ENCODE measurements around the gene TAF7.
"Not testable (repeated sequence)": the region's sequence is repeated elsewhere in the genome, so short reads cannot be mapped to it uniquely, and the experiment has no call there.

The TAF7 gene

GRCh38 chr5:141338538-141339306 lies 18.1 kb upstream of the TAF7 start, which contains the start of gene PCDHGA2:
Gene PCDHGA2 (plus strand): TSS chr5:141338760.
- DNase-seq (ENCODE audit: low read depth in 3 of 3), result no peak

- DNase-seq (ENCODE audit: low read depth in 3 of 3), result not testable (repeated sequence)
Observed at GRCh38 chr5:141332571-141332970, 12.0 kb upstream of the TAF7 start.

GRCh38 chr5:141330299-141331080 lies 9.9 kb upstream of the TAF7 start, which contains the start of gene PCDHGA1:
Gene PCDHGA1 (plus strand): TSS chr5:141330514.
- DNase-seq (ENCODE audit: low read depth in 3 of 3), result no peak

GRCh38 chr5:141328231-141328630 lies 7.6 kb upstream of the TAF7 start:
- DNase-seq (ENCODE audit: low read depth in 3 of 3), result no peak

GRCh38 chr5:141326088-141326854 lies 5.7 kb upstream of the TAF7 start:
- peak; percentile 28 to 63 (median 43) for DNase-seq (ENCODE audit: low read depth in 3 of 3)

- no peak for DNase-seq (ENCODE audit: low read depth in 3 of 3)
Observed at GRCh38 chr5:141322261-141322660, 1.7 kb upstream of the TAF7 start.

- DNase-seq (ENCODE audit: low read depth in 3 of 3), result no peak
Observed at GRCh38 chr5:141319699-141320098, 885 bp downstream of the TAF7 start.

GRCh38 chr5:141319202-141319601 lies 1.4 kb downstream of the TAF7 start:
- no peak for DNase-seq (ENCODE audit: low read depth in 3 of 3)

GRCh38 chr5:141316963-141317362 lies 3.6 kb downstream of the TAF7 start:
- DNase-seq (ENCODE audit: low read depth in 3 of 3), result not testable (repeated sequence)

- no peak for DNase-seq (ENCODE audit: low read depth in 3 of 3)
Observed at GRCh38 chr5:141313711-141314110, 6.9 kb downstream of the TAF7 start.

GRCh38 chr5:141306630-141307029 lies 14.0 kb downstream of the TAF7 start:
- DNase-seq (ENCODE audit: low read depth in 3 of 3), result no peak

- DNase-seq (ENCODE audit: low read depth in 3 of 3), result no peak
Observed at GRCh38 chr5:141303756-141304155, 16.8 kb downstream of the TAF7 start, which contains the start of gene SLC25A2. Gene SLC25A2 (minus strand): TSS chr5:141304049. CDS start chr5:141303865, 184 bp downstream.

- no peak for DNase-seq (ENCODE audit: low read depth in 3 of 3)
Observed at GRCh38 chr5:141298376-141298775, 22.2 kb downstream of the TAF7 start.

- DNase-seq (ENCODE audit: low read depth in 3 of 3), result no peak
Observed at GRCh38 chr5:141272906-141273305, 47.7 kb downstream of the TAF7 start.

GRCh38 chr5:141269195-141269594 lies 51.4 kb downstream of the TAF7 start:
- no peak for DNase-seq (ENCODE audit: low read depth in 3 of 3)

All from stimulated activated CD4-positive, alpha-beta T cell treated with anti-CD3 and anti-CD28 coated beads, TNF-alpha, amount 100 ng/mL, for 24 hours (primary cell).